CD4-positive, alpha-beta T cell treated with Interleukin-2 at 100 ng/mL for 4 hours (primary cell): ENCODE measurements around the gene ATOH8.

Experiments
- DNase-seq: peaks from one replicate; pipeline ENCODE4 v3.0.0-alpha.2; 2020; ENCODE audit warnings: low spot score

ATOH8 gene

GRCh38 chr2:85770786-85771409, 17.1 kb downstream of the ATOH8 start:
- DNase-seq: no peak

GRCh38 chr2:85771486-85771885, 17.7 kb downstream of the ATOH8 start:
- DNase-seq: no peak

GRCh38 chr2:85772019-85772745, 18.4 kb downstream of the ATOH8 start:
- no peak for DNase-seq

GRCh38 chr2:85772841-85773491, 19.2 kb downstream of the ATOH8 start:
- DNase-seq: no peak

GRCh38 chr2:85773692-85774091, 19.9 kb downstream of the ATOH8 start:
- no peak for DNase-seq

- DNase-seq: no peak
Observed at GRCh38 chr2:85774126-85774978, 20.6 kb downstream of the ATOH8 start.

GRCh38 chr2:85775406-85776381, 21.9 kb downstream of the ATOH8 start:
- DNase-seq: no peak

GRCh38 chr2:85776672-85777071, 22.9 kb downstream of the ATOH8 start:
- no peak for DNase-seq

GRCh38 chr2:85777441-85777861, 23.7 kb downstream of the ATOH8 start:
- no peak for DNase-seq

GRCh38 chr2:85778646-85779379, 25.0 kb downstream of the ATOH8 start:
- DNase-seq: no peak

- no peak for DNase-seq
Observed at GRCh38 chr2:85779641-85780315, 26.0 kb downstream of the ATOH8 start.

- no peak for DNase-seq
Observed at GRCh38 chr2:85780316-85781012, 26.7 kb downstream of the ATOH8 start.

- DNase-seq: no peak
Observed at GRCh38 chr2:85781013-85781332, 27.2 kb downstream of the ATOH8 start.

- no peak for DNase-seq
Observed at GRCh38 chr2:85783796-85784195, 30.0 kb downstream of the ATOH8 start.

- no peak for DNase-seq
Observed at GRCh38 chr2:85784474-85784986, 30.7 kb downstream of the ATOH8 start.

- no peak for DNase-seq
Observed at GRCh38 chr2:85785027-85785822, 31.4 kb downstream of the ATOH8 start.

GRCh38 chr2:85785871-85786270, 32.1 kb downstream of the ATOH8 start:
- no peak for DNase-seq

- DNase-seq: no peak
Observed at GRCh38 chr2:85786444-85786843, 32.7 kb downstream of the ATOH8 start.
